Measurements from ENCODE around the gene HAPLN2. TPM values are rescaled to one million over a fixed set of nuclear protein-coding genes. Genes with fewer than 3 reads are reported as not detected.

Gene HAPLN2
- total and polyA plus RNA-seq, 2 of the 4 experiments (the other 2 are of a cell fraction) = not detected

DNA sequence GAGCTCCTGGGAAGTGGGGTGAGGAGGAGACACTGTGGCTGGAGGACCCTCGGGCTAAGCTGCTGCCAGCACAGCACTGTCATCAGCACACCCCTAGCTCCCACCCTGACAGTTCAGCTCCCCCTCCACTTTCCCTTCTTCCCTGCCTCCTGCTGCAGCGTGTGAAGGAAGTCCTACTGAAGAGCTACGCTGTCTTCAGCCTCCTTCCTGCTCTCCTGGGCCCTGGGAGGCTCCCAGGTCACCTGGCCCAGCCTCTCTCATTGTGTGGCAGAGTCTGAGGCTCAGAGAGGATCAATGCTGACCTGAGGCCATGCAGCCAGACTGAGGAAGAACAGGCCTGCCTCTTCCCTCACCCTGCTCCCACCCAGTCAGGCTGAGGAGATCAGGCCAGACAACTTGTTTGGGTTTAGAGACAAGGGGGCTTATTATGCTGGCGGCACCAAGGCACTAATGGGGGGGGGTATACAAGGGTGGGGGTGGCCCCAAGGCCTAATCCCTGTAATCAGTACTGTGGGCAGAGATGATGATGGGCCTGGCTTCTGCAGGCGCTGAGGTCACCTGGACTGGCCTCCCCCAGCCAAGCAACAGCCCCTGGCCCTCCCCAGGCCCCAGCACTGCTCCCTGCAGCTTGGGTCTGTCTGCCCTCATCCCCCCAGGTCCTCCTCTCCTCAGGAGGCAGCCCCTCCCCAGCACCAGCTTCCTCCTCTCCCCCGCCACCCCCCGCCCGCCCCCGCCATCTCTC, 48.9 kb downstream of the HAPLN2 start:
- CTCF ChIA-PET = no interaction called here
- in situ Hi-C loops (cut with MboI; ENCODE audit: low sequenced_read_pairs) = no loop called here
- TF ChIP-seq, protein P1, sequence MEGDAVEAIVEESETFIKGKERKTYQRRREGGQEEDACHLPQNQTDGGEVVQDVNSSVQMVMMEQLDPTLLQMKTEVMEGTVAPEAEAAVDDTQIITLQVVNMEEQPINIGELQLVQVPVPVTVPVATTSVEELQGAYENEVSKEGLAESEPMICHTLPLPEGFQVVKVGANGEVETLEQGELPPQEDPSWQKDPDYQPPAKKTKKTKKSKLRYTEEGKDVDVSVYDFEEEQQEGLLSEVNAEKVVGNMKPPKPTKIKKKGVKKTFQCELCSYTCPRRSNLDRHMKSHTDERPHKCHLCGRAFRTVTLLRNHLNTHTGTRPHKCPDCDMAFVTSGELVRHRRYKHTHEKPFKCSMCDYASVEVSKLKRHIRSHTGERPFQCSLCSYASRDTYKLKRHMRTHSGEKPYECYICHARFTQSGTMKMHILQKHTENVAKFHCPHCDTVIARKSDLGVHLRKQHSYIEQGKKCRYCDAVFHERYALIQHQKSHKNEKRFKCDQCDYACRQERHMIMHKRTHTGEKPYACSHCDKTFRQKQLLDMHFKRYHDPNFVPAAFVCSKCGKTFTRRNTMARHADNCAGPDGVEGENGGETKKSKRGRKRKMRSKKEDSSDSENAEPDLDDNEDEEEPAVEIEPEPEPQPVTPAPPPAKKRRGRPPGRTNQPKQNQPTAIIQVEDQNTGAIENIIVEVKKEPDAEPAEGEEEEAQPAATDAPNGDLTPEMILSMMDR (conservative IDR thresholded peaks at IDR 0.05; ENCODE audit: low read depth, low read length) = no peak
- TF ChIP-seq POLR2A (IDR thresholded peaks at IDR 0.05; ENCODE audit: low read depth, low read length) (no peak), MAZ (IDR thresholded peaks at IDR 0.05; ENCODE audit: borderline replicate concordance, low read depth, low read length) (no peak), NFE2L2 (IDR thresholded peaks at IDR 0.05; ENCODE audit: low read depth, low read length) (no peak), RAD21 (IDR thresholded peaks at IDR 0.05; ENCODE audit: low read length) (no peak), CHD1 (IDR thresholded peaks at IDR 0.05; ENCODE audit: low read depth, low read length) (no peak), RCOR1 (IDR thresholded peaks at IDR 0.05; ENCODE audit: insufficient replicate concordance, low read length) (no peak), RFX5 (IDR thresholded peaks at IDR 0.05; ENCODE audit: low read depth, low read length) (no peak), MXI1 (IDR thresholded peaks at IDR 0.05; ENCODE audit: borderline replicate concordance, low read depth, low read length) (no peak), SMC3 (IDR thresholded peaks at IDR 0.05; ENCODE audit: low read depth, low read length) (no peak), CEBPB (IDR thresholded peaks at IDR 0.05; ENCODE audit: low read depth, low read length) (no peak), FOS (IDR thresholded peaks at IDR 0.05; ENCODE audit: low read depth, low read length) (no peak), BHLHE40 (IDR thresholded peaks at IDR 0.05; ENCODE audit: low read depth, low read length) (no peak)
- TF ChIP-seq, protein P2, sequence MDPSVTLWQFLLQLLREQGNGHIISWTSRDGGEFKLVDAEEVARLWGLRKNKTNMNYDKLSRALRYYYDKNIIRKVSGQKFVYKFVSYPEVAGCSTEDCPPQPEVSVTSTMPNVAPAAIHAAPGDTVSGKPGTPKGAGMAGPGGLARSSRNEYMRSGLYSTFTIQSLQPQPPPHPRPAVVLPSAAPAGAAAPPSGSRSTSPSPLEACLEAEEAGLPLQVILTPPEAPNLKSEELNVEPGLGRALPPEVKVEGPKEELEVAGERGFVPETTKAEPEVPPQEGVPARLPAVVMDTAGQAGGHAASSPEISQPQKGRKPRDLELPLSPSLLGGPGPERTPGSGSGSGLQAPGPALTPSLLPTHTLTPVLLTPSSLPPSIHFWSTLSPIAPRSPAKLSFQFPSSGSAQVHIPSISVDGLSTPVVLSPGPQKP (IDR thresholded peaks at IDR 0.05; ENCODE audit: borderline replicate concordance, low read depth, low read length) = no peak
- TF ChIP-seq, protein P3, sequence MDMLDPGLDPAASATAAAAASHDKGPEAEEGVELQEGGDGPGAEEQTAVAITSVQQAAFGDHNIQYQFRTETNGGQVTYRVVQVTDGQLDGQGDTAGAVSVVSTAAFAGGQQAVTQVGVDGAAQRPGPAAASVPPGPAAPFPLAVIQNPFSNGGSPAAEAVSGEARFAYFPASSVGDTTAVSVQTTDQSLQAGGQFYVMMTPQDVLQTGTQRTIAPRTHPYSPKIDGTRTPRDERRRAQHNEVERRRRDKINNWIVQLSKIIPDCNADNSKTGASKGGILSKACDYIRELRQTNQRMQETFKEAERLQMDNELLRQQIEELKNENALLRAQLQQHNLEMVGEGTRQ (IDR thresholded peaks at IDR 0.05; ENCODE audit: low read depth, low read length) = no peak

More for the DNA sequence above, 48.9 kb downstream of the HAPLN2 start:
- 71% methylated on average over 1 of the region's 9 CpGs; no CpG with 5 or more reads in 1 of the 2 experiments for WGBS, 2 experiments (ENCODE audit: extremely low coverage in 2 of 2, insufficient read length in 1 of 2)
- H2BK15ac ChIP-seq (ENCODE audit: low read depth, low read length) = no peak overlapping the region
- ATAC-seq (ENCODE audit: low read depth) (no peak), DNase-seq (no peak)
- peak overlapping the region; percentile 2 for H2BK5ac ChIP-seq (ENCODE audit: low read depth, low read length, poor library complexity, severe bottlenecking)
- intact Hi-C loops (cut with micrococcal nuclease) = no loop called here
- peaks cover 9% of the 10 kb centered on the region for H3K36me3 ChIP-seq (ENCODE audit: control insufficient read depth, insufficient read depth, low read length)
- peaks cover 24% of the 10 kb centered on the region for H3K9me1 ChIP-seq (ENCODE audit: insufficient read depth, low read length)
- no peaks in the 10 kb centered on the region for H3K9me3 ChIP-seq (ENCODE audit: control insufficient read depth, insufficient read depth, low read length)
- H2AK9ac ChIP-seq (replicated peaks; ENCODE audit: low read depth, low read length, poor library complexity) = peak overlapping the region; percentile 75
- peak overlapping the region; percentile 2; the same call in 1 of the 2 replicates for H3K18ac ChIP-seq (ENCODE audit: low read depth, low read length)
- H3K23ac ChIP-seq (ENCODE audit: low read depth, low read length) = peak overlapping the region; percentile 22; the same call in 1 of the 2 replicates
- H4K8ac ChIP-seq (ENCODE audit: low read depth in 2 of 2, low read length in 2 of 2) = peak overlapping the region in 1 of 2 experiments; percentile 93; a peak in 3 of 4 replicates
- peak overlapping the region; percentile 75 for H3K4ac ChIP-seq (ENCODE audit: low read depth, low read length)
- peaks cover 36% of the 10 kb centered on the region for H3K4me1 ChIP-seq (ENCODE audit: control insufficient read depth, insufficient read depth, low read length)
- peak overlapping the region; percentile 90 for H3K14ac ChIP-seq (replicated peaks; ENCODE audit: low read depth, low read length)
- peak overlapping the region; percentile 55; the same call in 1 of the 2 replicates for H2AK5ac ChIP-seq (ENCODE audit: low read depth, low read length)
- POLR2A ChIA-PET (ENCODE audit: unreplicated experiment) = no interaction called here
- H3K56ac ChIP-seq (ENCODE audit: extremely low read depth, insufficient read depth, low read length) = no peak overlapping the region
- H4K91ac ChIP-seq (ENCODE audit: insufficient read depth, low read depth, low read length) = peak overlapping the region; percentile 40
- no peak overlapping the region for H3K4me3 ChIP-seq (ENCODE audit: insufficient read depth, low read depth, low read length)
- H3K27me3 ChIP-seq (ENCODE audit: control insufficient read depth, insufficient read depth, low read length) = no peaks in the 10 kb centered on the region
- peak overlapping the region; percentile 25 for H2AFZ ChIP-seq (replicated peaks; ENCODE audit: low read length, poor library complexity)
- peaks cover 0 to 43% of the 10 kb centered on the region in 2 experiments; a peak in 2 of 4 replicates for H3K79me1 ChIP-seq (ENCODE audit: low read depth in 1 of 2, low read length in 2 of 2)
- peak overlapping the region; percentile 50 for H2BK120ac ChIP-seq (ENCODE audit: low read depth, low read length)
- BruUV-seq (replicated peaks) = no TSS peak
- H2BK20ac ChIP-seq (ENCODE audit: low read depth, low read length) = peak overlapping the region; percentile 72; the same call in 1 of the 2 replicates
- no peak overlapping the region for H3K4me2 ChIP-seq (ENCODE audit: low read depth, low read length)
- dilution Hi-C loops (cut with HindIII; ENCODE audit: low sequenced_read_pairs, unreplicated experiment) = no loop called here
- peak overlapping the region; percentile 0; the same call in 1 of the 2 replicates for H3K9ac ChIP-seq (ENCODE audit: low read depth, low read length)
- peak overlapping the region; percentile 45 for H4K5ac ChIP-seq (ENCODE audit: low read depth, low read length)
- peaks cover under 1% of the 10 kb centered on the region for H4K20me1 ChIP-seq (ENCODE audit: insufficient read depth, low read length)
- peak overlapping the region; percentile 5; the same call in 1 of the 2 replicates for H3K27ac ChIP-seq (ENCODE audit: insufficient read depth, low read length)

Data from IMR-90 (cell line).